WTC11 (cell line): ENCODE results near the gene PHC2.

Experiments
- NR2C2 ChIP-seq: sonication (generic); formaldehyde crosslinking; IDR thresholded peaks from 2 replicates; pipeline ENCODE4 v1.8.0; 2022; ENCODE audit warnings: mild to moderate bottlenecking, missing genetic modification reagents
- TF ChIP-seq, protein P1 (sequence below): sonication (generic); formaldehyde crosslinking; IDR thresholded peaks from 2 replicates; pipeline ENCODE4 v1.8.1; 2022; ENCODE audit warnings: low read depth, mild to moderate bottlenecking, moderate library complexity, missing genetic modification reagents, borderline replicate concordance

DNA sequence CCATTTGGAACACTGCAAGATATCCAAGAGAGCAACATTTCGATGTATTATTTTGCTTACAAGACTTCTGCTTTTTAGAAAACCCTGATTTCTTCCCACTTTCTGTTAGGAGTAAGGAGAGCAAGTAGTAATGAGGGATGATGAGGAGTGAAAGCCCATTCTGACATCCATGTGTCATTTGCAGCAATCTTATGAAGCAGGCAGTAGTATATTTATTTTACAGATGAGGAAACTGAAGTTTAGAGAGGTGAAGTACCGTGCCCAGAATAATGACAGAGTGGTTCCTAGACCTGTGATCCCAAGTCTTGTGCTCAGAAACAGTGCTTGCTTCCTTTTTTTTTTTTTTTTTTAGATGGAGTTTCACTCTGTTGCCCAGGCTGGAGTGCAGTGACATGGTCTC lies 34.4 kb upstream of the PHC2 start:
- TF ChIP-seq, protein P1, sequence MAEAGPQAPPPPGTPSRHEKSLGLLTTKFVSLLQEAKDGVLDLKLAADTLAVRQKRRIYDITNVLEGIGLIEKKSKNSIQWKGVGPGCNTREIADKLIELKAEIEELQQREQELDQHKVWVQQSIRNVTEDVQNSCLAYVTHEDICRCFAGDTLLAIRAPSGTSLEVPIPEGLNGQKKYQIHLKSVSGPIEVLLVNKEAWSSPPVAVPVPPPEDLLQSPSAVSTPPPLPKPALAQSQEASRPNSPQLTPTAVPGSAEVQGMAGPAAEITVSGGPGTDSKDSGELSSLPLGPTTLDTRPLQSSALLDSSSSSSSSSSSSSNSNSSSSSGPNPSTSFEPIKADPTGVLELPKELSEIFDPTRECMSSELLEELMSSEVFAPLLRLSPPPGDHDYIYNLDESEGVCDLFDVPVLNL (CRISPR knock-in tag): no peak
- no peak for TF ChIP-seq NR2C2 (CRISPR knock-in tag)
